HEK293 (cell line): Measurements from ENCODE around the gene RGS7.

ENCODE experiments used
- CTCF ChIA-PET: fragments of 350-600 bp; formaldehyde crosslinking; extraction: SDS; loops from one replicate; lab custom pipeline; 2021; ENCODE audit warnings: antibody characterized with exemption; lab: Yijun Ruan, JAX
- POLR2A ChIA-PET: fragments of 300-600 bp; formaldehyde crosslinking; extraction: SDS; loops from one replicate; lab custom pipeline; 2020; ENCODE audit warnings: antibody characterized with exemption, inconsistent platforms; lab: Yijun Ruan, JAX
- H3K27ac ChIP-seq: fragments of 200-500 bp; sonication (Bioruptor generic); 2 replicates; pipeline ENCODE4 v1.5.1; 2014; ENCODE audit warnings: low read depth, low read length, control low read depth, inconsistent platforms; ENCODE audit errors: extremely low read depth
- H3K36me3 ChIP-seq, 2 experiments: fragments of 200-500 bp in 1 of 2; sonication (Bioruptor generic) in 1 of 2; 1 replicate in 1 of 2; 2 replicates in 1 of 2; pipeline ENCODE4 v1.5.1; 2014 to 2017; ENCODE audit warnings: inconsistent platforms in 2 of 2, low read length in 2 of 2; ENCODE audit not compliant: control insufficient read depth in 2 of 2, insufficient read depth in 1 of 2
- H3K4me1 ChIP-seq: fragments of 200-500 bp; sonication (Bioruptor generic); 2 replicates; pipeline ENCODE4 v1.5.1; 2014; ENCODE audit warnings: mild to moderate bottlenecking, low read length, inconsistent platforms; ENCODE audit not compliant: control insufficient read depth, insufficient read depth
- H3K4me3 ChIP-seq: 2 replicates; pipeline ENCODE4 v1.5.1; 2011; ENCODE audit warnings: low read depth, mild to moderate bottlenecking, control low read depth, low read length, moderate library complexity
- H3K9me3 ChIP-seq: fragments of 200-500 bp; sonication (Bioruptor generic); 2 replicates; pipeline ENCODE4 v1.5.1; 2014; ENCODE audit warnings: low read depth, low read length, inconsistent platforms; ENCODE audit not compliant: control insufficient read depth, insufficient read depth
- GLIS1 ChIP-seq: fragments of 450-650 bp; formaldehyde crosslinking; IDR thresholded peaks from 2 replicates; pipeline ENCODE4 v1.5.1; 2016; ENCODE audit warnings: missing biosample characterization, missing genetic modification characterization
- MYNN ChIP-seq: fragments of 450-650 bp; formaldehyde crosslinking; IDR thresholded peaks from 2 replicates; pipeline ENCODE4 v1.5.1; 2016; ENCODE audit warnings: missing biosample characterization, missing genetic modification characterization, borderline replicate concordance
- SETDB1 ChIP-seq: IDR thresholded peaks from one replicate; pipeline ENCODE4 v1.6.1; 2017; ENCODE audit warnings: mild to moderate bottlenecking, low read length, moderate library complexity, mixed read lengths; ENCODE audit not compliant: insufficient read length
- SP3 ChIP-seq: fragments of 450-650 bp; formaldehyde crosslinking; IDR thresholded peaks from 2 replicates; pipeline ENCODE4 v1.5.1; 2016; ENCODE audit warnings: missing biosample characterization, missing genetic modification characterization
- SP7 ChIP-seq: fragments of 450-650 bp; formaldehyde crosslinking; IDR thresholded peaks from 2 replicates; pipeline ENCODE4 v1.5.1; 2016; ENCODE audit warnings: missing biosample characterization, missing genetic modification characterization
- ZEB2 ChIP-seq: fragments of 450-650 bp; formaldehyde crosslinking; IDR thresholded peaks from 2 replicates; pipeline ENCODE4 v1.5.1; 2016; ENCODE audit warnings: missing biosample characterization, missing genetic modification characterization
- ZFP37 ChIP-seq: fragments of 450-650 bp; formaldehyde crosslinking; IDR thresholded peaks from 2 replicates; pipeline ENCODE4 v1.5.1; 2016; ENCODE audit warnings: missing biosample characterization, missing genetic modification characterization
- ZNF10 ChIP-seq: fragments of 450-650 bp; formaldehyde crosslinking; IDR thresholded peaks from 2 replicates; pipeline ENCODE4 v1.5.1; 2017; ENCODE audit warnings: missing biosample characterization, missing genetic modification characterization
- ZNF169 ChIP-seq: fragments of 450-650 bp; formaldehyde crosslinking; IDR thresholded peaks from 2 replicates; pipeline ENCODE4 v1.5.1; 2016; ENCODE audit warnings: missing biosample characterization, missing genetic modification characterization
- ZNF184 ChIP-seq: fragments of 450-650 bp; IDR thresholded peaks from 2 replicates; pipeline ENCODE4 v1.5.1; 2018; ENCODE audit warnings: missing biosample characterization, mild to moderate bottlenecking, missing genetic modification characterization
- ZNF366 ChIP-seq: fragments of 450-650 bp; formaldehyde crosslinking; conservative IDR thresholded peaks from 2 replicates; pipeline ENCODE4 v1.5.1; 2016; ENCODE audit warnings: missing biosample characterization, missing genetic modification characterization
- ZNF514 ChIP-seq: fragments of 450-650 bp; formaldehyde crosslinking; IDR thresholded peaks from 2 replicates; pipeline ENCODE4 v1.5.1; 2016; ENCODE audit warnings: missing biosample characterization, missing genetic modification characterization
- ZNF529 ChIP-seq: fragments of 450-650 bp; formaldehyde crosslinking; IDR thresholded peaks from 2 replicates; pipeline ENCODE4 v1.5.1; 2017; ENCODE audit warnings: missing genetic modification characterization, missing biosample characterization; ENCODE audit not compliant: insufficient replicate concordance
- ZNF571 ChIP-seq: fragments of 450-650 bp; formaldehyde crosslinking; IDR thresholded peaks from 2 replicates; pipeline ENCODE4 v1.5.0; 2017; ENCODE audit warnings: missing biosample characterization, missing genetic modification characterization
- ZNF654 ChIP-seq: fragments of 450-650 bp; formaldehyde crosslinking; IDR thresholded peaks from 2 replicates; pipeline ENCODE4 v1.5.1; 2016; ENCODE audit warnings: low read depth, missing biosample characterization, missing genetic modification characterization
- ZNF701 ChIP-seq: fragments of 450-650 bp; formaldehyde crosslinking; IDR thresholded peaks from 2 replicates; pipeline ENCODE4 v1.5.1; 2016; ENCODE audit warnings: missing biosample characterization, missing genetic modification characterization
- ZNF707 ChIP-seq: fragments of 450-650 bp; formaldehyde crosslinking; IDR thresholded peaks from 2 replicates; pipeline ENCODE4 v1.5.1; 2016; ENCODE audit warnings: missing biosample characterization, missing genetic modification characterization
- ZSCAN16 ChIP-seq: fragments of 450-650 bp; formaldehyde crosslinking; IDR thresholded peaks from 2 replicates; pipeline ENCODE4 v1.5.1; 2016; ENCODE audit warnings: missing biosample characterization, missing genetic modification characterization
- ZXDB ChIP-seq: fragments of 450-650 bp; formaldehyde crosslinking; IDR thresholded peaks from 2 replicates; pipeline ENCODE4 v1.5.1; 2016; ENCODE audit warnings: missing biosample characterization, missing genetic modification characterization
- TF ChIP-seq, protein P1 (sequence below): fragments of 450-650 bp; IDR thresholded peaks from 2 replicates; pipeline ENCODE4 v1.5.1; 2018; ENCODE audit warnings: missing biosample characterization, mild to moderate bottlenecking, missing genetic modification characterization
- TF ChIP-seq, protein P2 (sequence below): sonication (generic); formaldehyde crosslinking; IDR thresholded peaks from 2 replicates; pipeline ENCODE4 v1.8.1; 2022; ENCODE audit warnings: mild to moderate bottlenecking, moderate library complexity, missing genetic modification reagents
- TF ChIP-seq, protein P3 (sequence below): fragments of 450-650 bp; formaldehyde crosslinking; IDR thresholded peaks from 2 replicates; pipeline ENCODE4 v1.5.1; 2016; ENCODE audit warnings: missing biosample characterization, missing genetic modification characterization, borderline replicate concordance
- TF ChIP-seq, protein P4 (sequence below): fragments of 450-650 bp; formaldehyde crosslinking; IDR thresholded peaks from 2 replicates; pipeline ENCODE4 v1.5.1; 2016; ENCODE audit warnings: missing biosample characterization, missing genetic modification characterization, low read depth
- TF ChIP-seq, protein P5 (sequence below): fragments of 450-650 bp; IDR thresholded peaks from 2 replicates; pipeline ENCODE4 v1.5.1; 2018; ENCODE audit warnings: missing biosample characterization, missing genetic modification characterization
- TF ChIP-seq, protein P6 (sequence below): fragments of 450-650 bp; formaldehyde crosslinking; IDR thresholded peaks from 2 replicates; pipeline ENCODE4 v1.5.1; 2016; ENCODE audit warnings: missing biosample characterization, missing genetic modification characterization

Gene RGS7

DNA sequence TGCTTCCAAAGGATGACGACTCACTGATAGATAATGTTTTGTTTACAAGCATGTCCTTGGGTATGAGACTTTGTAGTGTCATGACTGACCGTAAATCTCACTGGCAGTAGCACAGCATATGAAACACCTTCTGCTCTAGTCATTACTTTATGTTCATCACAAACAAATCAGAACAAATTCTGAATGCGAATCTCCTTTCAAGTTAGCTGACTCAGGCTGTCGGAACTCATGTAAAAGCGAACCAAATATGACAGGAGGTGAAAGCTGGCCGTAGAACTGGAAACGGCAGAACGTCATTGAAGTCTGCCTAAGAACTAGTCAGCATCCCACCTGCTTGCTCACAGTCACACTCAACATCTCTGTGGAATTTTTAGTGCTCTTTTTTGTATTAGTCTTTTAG is 143.9 kb downstream of the RGS7 start:
- TF ChIP-seq, protein P1, sequence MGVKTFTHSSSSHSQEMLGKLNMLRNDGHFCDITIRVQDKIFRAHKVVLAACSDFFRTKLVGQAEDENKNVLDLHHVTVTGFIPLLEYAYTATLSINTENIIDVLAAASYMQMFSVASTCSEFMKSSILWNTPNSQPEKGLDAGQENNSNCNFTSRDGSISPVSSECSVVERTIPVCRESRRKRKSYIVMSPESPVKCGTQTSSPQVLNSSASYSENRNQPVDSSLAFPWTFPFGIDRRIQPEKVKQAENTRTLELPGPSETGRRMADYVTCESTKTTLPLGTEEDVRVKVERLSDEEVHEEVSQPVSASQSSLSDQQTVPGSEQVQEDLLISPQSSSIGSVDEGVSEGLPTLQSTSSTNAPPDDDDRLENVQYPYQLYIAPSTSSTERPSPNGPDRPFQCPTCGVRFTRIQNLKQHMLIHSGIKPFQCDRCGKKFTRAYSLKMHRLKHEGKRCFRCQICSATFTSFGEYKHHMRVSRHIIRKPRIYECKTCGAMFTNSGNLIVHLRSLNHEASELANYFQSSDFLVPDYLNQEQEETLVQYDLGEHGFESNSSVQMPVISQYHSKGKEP (tag by site-specific recombination) = no peak
- TF ChIP-seq ZNF571 (tag by site-specific recombination) (no peak), ZNF529 (no peak), MYNN (no peak), ZSCAN16 (no peak), SP3 (tag by site-specific recombination) (no peak), ZNF169 (tag by site-specific recombination) (no peak), SETDB1 (no peak), ZNF707 (no peak), GLIS1 (tag by site-specific recombination) (no peak), ZNF184 (tag by site-specific recombination) (no peak), ZEB2 (tag by site-specific recombination) (no peak)
- TF ChIP-seq, protein P2, sequence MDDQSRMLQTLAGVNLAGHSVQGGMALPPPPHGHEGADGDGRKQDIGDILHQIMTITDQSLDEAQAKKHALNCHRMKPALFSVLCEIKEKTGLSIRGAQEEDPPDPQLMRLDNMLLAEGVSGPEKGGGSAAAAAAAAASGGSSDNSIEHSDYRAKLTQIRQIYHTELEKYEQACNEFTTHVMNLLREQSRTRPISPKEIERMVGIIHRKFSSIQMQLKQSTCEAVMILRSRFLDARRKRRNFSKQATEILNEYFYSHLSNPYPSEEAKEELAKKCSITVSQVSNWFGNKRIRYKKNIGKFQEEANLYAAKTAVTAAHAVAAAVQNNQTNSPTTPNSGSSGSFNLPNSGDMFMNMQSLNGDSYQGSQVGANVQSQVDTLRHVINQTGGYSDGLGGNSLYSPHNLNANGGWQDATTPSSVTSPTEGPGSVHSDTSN (CRISPR knock-in tag) = no peak
- ChIA-PET CTCF (interaction anchor here (1.4 kb wide), 1 partner anchor 325 kb away, joined by 4 read pairs; no protein-coding TSS in a partner anchor), POLR2A (no interaction called here)
- H3K9me3 ChIP-seq = no peaks in the 10 kb centered on the region
- H3K4me3 ChIP-seq = no peak overlapping the region
- H3K4me1 ChIP-seq = no peaks in the 10 kb centered on the region
- no peak overlapping the region for H3K27ac ChIP-seq
- no peaks in the 10 kb centered on the region for H3K36me3 ChIP-seq

DNA sequence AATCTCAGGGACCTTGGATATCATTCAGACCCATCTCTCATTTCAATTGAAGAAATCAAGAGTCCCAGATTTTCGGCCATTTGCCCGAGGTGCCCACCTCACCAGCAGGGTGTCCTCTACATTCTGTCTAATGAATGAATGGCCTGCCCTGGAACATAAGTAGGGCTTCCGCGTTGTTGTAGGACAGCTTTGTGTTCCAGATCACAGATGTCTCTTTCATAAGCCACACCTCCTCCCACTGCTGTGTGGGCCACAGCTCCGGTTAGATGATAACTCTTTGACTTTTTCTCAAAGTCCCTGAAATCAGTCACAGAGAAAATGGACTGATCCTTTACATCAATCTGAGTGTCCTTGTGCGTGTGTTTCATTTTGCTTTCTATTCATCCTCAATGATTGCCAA is 144.4 kb downstream of the RGS7 start:
- no peak overlapping the region for H3K27ac ChIP-seq
- H3K4me1 ChIP-seq = no peaks in the 10 kb centered on the region
- H3K36me3 ChIP-seq = no peaks in the 10 kb centered on the region
- H3K9me3 ChIP-seq = no peaks in the 10 kb centered on the region
- no peak overlapping the region for H3K4me3 ChIP-seq
- POLR2A ChIA-PET = no interaction called here
- CTCF ChIA-PET = no interaction called here
- no peak for TF ChIP-seq ZXDB (tag by site-specific recombination)
- no peak for TF ChIP-seq ZNF366
- no peak for TF ChIP-seq ZNF514 (tag by site-specific recombination)
- no peak for TF ChIP-seq MYNN
- no peak for TF ChIP-seq SP7 (tag by site-specific recombination)
- no peak for TF ChIP-seq ZNF10 (tag by site-specific recombination)

DNA sequence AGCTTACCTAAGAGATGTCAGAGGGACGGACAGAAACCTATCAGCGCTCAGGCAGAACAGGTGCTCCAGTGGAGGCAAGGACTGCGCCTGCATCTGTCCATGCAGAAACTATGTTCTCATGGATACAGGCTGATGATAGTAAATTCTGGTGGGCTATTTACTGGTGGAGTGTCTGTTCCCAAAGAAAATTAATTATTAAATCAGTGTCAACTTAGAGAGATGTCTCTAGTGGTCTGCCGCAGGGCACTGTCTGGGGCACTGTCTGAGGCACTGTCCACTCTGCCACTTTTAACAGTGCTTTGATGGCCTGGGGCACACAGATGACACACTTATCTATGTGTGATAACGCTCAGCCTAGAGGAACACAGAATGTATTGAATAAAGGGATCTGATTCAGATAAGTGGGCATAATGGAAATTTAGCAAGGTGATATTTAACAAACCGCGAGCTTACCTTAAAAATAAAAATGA is 148.1 kb downstream of the RGS7 start:
- ChIA-PET CTCF (no interaction called here), POLR2A (no interaction called here)
- no peaks in the 10 kb centered on the region for H3K4me1 ChIP-seq
- TF ChIP-seq ZFP37 (tag by site-specific recombination) (no peak), ZNF701 (tag by site-specific recombination) (no peak), ZNF654 (tag by site-specific recombination) (no peak), ZNF366 (no peak)
- TF ChIP-seq, protein P3, sequence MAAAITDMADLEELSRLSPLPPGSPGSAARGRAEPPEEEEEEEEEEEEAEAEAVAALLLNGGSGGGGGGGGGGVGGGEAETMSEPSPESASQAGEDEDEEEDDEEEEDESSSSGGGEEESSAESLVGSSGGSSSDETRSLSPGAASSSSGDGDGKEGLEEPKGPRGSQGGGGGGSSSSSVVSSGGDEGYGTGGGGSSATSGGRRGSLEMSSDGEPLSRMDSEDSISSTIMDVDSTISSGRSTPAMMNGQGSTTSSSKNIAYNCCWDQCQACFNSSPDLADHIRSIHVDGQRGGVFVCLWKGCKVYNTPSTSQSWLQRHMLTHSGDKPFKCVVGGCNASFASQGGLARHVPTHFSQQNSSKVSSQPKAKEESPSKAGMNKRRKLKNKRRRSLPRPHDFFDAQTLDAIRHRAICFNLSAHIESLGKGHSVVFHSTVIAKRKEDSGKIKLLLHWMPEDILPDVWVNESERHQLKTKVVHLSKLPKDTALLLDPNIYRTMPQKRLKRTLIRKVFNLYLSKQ (tag by site-specific recombination) = no peak
- TF ChIP-seq, protein P4, sequence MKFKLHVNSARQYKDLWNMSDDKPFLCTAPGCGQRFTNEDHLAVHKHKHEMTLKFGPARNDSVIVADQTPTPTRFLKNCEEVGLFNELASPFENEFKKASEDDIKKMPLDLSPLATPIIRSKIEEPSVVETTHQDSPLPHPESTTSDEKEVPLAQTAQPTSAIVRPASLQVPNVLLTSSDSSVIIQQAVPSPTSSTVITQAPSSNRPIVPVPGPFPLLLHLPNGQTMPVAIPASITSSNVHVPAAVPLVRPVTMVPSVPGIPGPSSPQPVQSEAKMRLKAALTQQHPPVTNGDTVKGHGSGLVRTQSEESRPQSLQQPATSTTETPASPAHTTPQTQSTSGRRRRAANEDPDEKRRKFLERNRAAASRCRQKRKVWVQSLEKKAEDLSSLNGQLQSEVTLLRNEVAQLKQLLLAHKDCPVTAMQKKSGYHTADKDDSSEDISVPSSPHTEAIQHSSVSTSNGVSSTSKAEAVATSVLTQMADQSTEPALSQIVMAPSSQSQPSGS (tag by site-specific recombination) = no peak
- TF ChIP-seq, protein P5, sequence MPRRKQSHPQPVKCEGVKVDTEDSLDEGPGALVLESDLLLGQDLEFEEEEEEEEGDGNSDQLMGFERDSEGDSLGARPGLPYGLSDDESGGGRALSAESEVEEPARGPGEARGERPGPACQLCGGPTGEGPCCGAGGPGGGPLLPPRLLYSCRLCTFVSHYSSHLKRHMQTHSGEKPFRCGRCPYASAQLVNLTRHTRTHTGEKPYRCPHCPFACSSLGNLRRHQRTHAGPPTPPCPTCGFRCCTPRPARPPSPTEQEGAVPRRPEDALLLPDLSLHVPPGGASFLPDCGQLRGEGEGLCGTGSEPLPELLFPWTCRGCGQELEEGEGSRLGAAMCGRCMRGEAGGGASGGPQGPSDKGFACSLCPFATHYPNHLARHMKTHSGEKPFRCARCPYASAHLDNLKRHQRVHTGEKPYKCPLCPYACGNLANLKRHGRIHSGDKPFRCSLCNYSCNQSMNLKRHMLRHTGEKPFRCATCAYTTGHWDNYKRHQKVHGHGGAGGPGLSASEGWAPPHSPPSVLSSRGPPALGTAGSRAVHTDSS (tag by site-specific recombination) = no peak
- TF ChIP-seq, protein P6, sequence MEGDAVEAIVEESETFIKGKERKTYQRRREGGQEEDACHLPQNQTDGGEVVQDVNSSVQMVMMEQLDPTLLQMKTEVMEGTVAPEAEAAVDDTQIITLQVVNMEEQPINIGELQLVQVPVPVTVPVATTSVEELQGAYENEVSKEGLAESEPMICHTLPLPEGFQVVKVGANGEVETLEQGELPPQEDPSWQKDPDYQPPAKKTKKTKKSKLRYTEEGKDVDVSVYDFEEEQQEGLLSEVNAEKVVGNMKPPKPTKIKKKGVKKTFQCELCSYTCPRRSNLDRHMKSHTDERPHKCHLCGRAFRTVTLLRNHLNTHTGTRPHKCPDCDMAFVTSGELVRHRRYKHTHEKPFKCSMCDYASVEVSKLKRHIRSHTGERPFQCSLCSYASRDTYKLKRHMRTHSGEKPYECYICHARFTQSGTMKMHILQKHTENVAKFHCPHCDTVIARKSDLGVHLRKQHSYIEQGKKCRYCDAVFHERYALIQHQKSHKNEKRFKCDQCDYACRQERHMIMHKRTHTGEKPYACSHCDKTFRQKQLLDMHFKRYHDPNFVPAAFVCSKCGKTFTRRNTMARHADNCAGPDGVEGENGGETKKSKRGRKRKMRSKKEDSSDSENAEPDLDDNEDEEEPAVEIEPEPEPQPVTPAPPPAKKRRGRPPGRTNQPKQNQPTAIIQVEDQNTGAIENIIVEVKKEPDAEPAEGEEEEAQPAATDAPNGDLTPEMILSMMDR (tag by site-specific recombination) = no peak

More for the DNA sequence above, 148.1 kb downstream of the RGS7 start:
- H3K9me3 ChIP-seq = no peaks in the 10 kb centered on the region
- H3K27ac ChIP-seq = no peak overlapping the region
- no peaks in the 10 kb centered on the region for H3K36me3 ChIP-seq
- H3K4me3 ChIP-seq = no peak overlapping the region
